Loucy (cell line): Measurements from ENCODE around the gene NNMT.

Source experiments
- H2AFZ ChIP-seq: fragments of 200-600 bp; sonication (generic); 2 replicates; pipeline ENCODE4 v1.6.0; 2016; ENCODE audit warnings: antibody characterized with exemption, mild to moderate bottlenecking, low read length, moderate library complexity
- H3F3A ChIP-seq: fragments of 200-600 bp; 2 replicates; pipeline ENCODE4 v1.6.0; 2016; ENCODE audit warnings: antibody characterized with exemption, low read depth, mild to moderate bottlenecking
- H3K27me3 ChIP-seq: fragments of 200-600 bp; sonication (generic); 2 replicates; pipeline ENCODE4 v1.6.1; 2014; ENCODE audit warnings: low read length, mild to moderate bottlenecking; ENCODE audit not compliant: insufficient read depth, poor library complexity, severe bottlenecking
- H3K36me3 ChIP-seq: fragments of 200-600 bp; sonication (generic); 2 replicates; pipeline ENCODE4 v1.6.1; 2016; ENCODE audit warnings: low read length; ENCODE audit not compliant: insufficient read depth
- H3K4me1 ChIP-seq: fragments of 200-600 bp; sonication (generic); 2 replicates; pipeline ENCODE4 v1.5.1; 2014; ENCODE audit warnings: low read length, mild to moderate bottlenecking; ENCODE audit not compliant: insufficient read depth, poor library complexity, severe bottlenecking
- H3K4me2 ChIP-seq: fragments of 200-600 bp; sonication (generic); 2 replicates; pipeline ENCODE4 v1.6.0; 2014; ENCODE audit warnings: antibody characterized with exemption, low read length, low read depth, mild to moderate bottlenecking; ENCODE audit not compliant: poor library complexity, severe bottlenecking
- H3K4me3 ChIP-seq: fragments of 200-600 bp; sonication (generic); 2 replicates; pipeline ENCODE4 v1.5.1; 2014; ENCODE audit warnings: low read length, mild to moderate bottlenecking, mixed read lengths; ENCODE audit not compliant: poor library complexity, severe bottlenecking
- H3K79me2 ChIP-seq: fragments of 200-600 bp; sonication (generic); 2 replicates; pipeline ENCODE4 v1.6.1; 2014; ENCODE audit warnings: low read length; ENCODE audit not compliant: insufficient read depth
- H3K9ac ChIP-seq: fragments of 200-600 bp; sonication (generic); 2 replicates; pipeline ENCODE4 v1.6.0; 2014; ENCODE audit warnings: mild to moderate bottlenecking, low read depth, low read length, moderate library complexity; ENCODE audit not compliant: poor library complexity, severe bottlenecking
- H3K9me2 ChIP-seq: fragments of 200-600 bp; sonication (generic); replicated peaks from 2 replicates; pipeline ENCODE4 v1.6.1; 2016; ENCODE audit warnings: low read depth, low read length, mixed read lengths
- H3K9me3 ChIP-seq: fragments of 200-600 bp; sonication (generic); 2 replicates; pipeline ENCODE4 v1.6.1; 2014; ENCODE audit warnings: mild to moderate bottlenecking, antibody characterized with exemption, low read length, low read depth; ENCODE audit not compliant: insufficient read depth
- H4K20me1 ChIP-seq: fragments of 200-600 bp; sonication (generic); 2 replicates; pipeline ENCODE4 v1.6.0; 2014; ENCODE audit warnings: antibody characterized with exemption, low read length, mild to moderate bottlenecking; ENCODE audit not compliant: insufficient read depth, poor library complexity, severe bottlenecking
- CTCF ChIP-seq: fragments of 200-600 bp; sonication (generic); conservative IDR thresholded peaks from 2 replicates; pipeline ENCODE4 v1.5.1; 2014; ENCODE audit warnings: mild to moderate bottlenecking, antibody characterized with exemption, low read length
- EZH2phosphoT487 ChIP-seq: fragments of 200-600 bp; IDR thresholded peaks from 2 replicates; pipeline ENCODE4 v1.6.1; 2018; ENCODE audit warnings: antibody characterized with exemption, mild to moderate bottlenecking, moderate library complexity, borderline replicate concordance

NNMT gene

DNA sequence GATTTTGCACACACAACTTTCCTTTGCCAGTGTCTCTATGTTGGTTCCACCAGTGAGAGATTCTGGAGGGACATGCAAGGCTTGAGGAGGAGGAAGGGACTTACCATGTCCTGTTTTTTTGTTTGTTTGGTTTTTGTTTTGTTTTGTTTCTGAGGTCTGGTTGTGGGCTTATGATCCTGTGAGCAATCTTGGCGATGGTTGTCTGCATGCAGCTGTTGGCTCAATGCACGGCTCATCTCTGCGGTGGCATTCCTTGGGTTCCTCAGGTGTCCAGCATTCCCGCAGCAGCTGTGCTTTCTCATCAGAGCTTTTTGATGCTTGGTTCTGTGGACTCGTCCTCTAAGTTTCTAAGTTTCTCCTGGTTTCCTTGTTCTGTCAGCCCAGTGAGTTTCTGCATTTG is 4.8 kb upstream of the NNMT start:
- no peaks in the 10 kb centered on the region for H3K36me3 ChIP-seq
- H3K9me2 ChIP-seq, result no peaks in the 10 kb centered on the region
- TF ChIP-seq CTCF, result no peak
- no peak for TF ChIP-seq EZH2phosphoT487
- no peaks in the 10 kb centered on the region for H3F3A ChIP-seq
- H4K20me1 ChIP-seq, result no peaks in the 10 kb centered on the region
- no peaks in the 10 kb centered on the region for H3K4me1 ChIP-seq
- no peak overlapping the region for H3K9ac ChIP-seq
- H3K4me2 ChIP-seq, result no peak overlapping the region
- no peak overlapping the region for H3K4me3 ChIP-seq
- no peaks in the 10 kb centered on the region for H3K9me3 ChIP-seq
- no peaks in the 10 kb centered on the region for H3K79me2 ChIP-seq
- no peak overlapping the region for H2AFZ ChIP-seq
- peaks cover 7% of the 10 kb centered on the region for H3K27me3 ChIP-seq

GRCh38 chr11:114291842-114292680 is 4.1 kb upstream of the NNMT start:
- Histone ChIP-seq H3K27me3 (peaks cover 7% of the 10 kb centered on the region), H3K36me3 (no peaks in the 10 kb centered on the region), H2AFZ (no peak overlapping the region), H3F3A (no peaks in the 10 kb centered on the region), H3K4me3 (no peak overlapping the region), H3K4me1 (no peaks in the 10 kb centered on the region), H3K9me3 (no peaks in the 10 kb centered on the region), H3K4me2 (no peak overlapping the region), H4K20me1 (no peaks in the 10 kb centered on the region), H3K9ac (no peak overlapping the region), H3K9me2 (no peaks in the 10 kb centered on the region), H3K79me2 (no peaks in the 10 kb centered on the region)
- TF ChIP-seq EZH2phosphoT487, result no peak
- no peak for TF ChIP-seq CTCF

DNA sequence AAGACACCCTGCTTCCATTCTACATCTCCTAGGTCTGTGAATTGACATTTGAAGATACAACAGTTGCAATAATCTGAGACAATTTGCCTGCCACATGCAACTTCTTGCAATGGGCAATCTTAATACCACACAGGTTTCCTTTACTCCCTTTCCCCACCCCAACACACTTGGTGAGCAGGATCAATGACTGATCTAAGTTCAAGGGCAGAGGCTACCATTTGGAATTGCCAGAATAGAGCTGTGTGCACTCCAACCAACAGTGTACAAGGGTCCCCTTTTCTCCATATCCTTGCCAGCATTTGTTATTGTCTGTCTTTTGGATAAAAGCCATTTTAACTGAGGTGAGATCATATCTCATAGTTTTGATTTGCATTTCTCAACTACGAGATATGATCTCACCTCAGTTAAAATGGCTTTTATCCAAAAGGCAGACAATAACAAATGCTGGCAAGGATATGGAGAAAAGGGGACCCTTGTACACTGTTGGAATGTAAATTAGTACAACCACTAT is 2.9 kb upstream of the NNMT start:
- Histone ChIP-seq H3K4me1 (no peaks in the 10 kb centered on the region), H3K4me2 (no peak overlapping the region), H3K9ac (no peak overlapping the region), H3K27me3 (no peaks in the 10 kb centered on the region), H3F3A (no peaks in the 10 kb centered on the region), H2AFZ (no peak overlapping the region), H3K36me3 (no peaks in the 10 kb centered on the region), H3K9me3 (no peaks in the 10 kb centered on the region), H4K20me1 (no peaks in the 10 kb centered on the region), H3K9me2 (no peaks in the 10 kb centered on the region), H3K79me2 (no peaks in the 10 kb centered on the region), H3K4me3 (no peak overlapping the region)
- TF ChIP-seq CTCF (no peak), EZH2phosphoT487 (no peak)
